Activated T-helper 1 cell treated with anti-CD3 and anti-CD28 coated beads, Interleukin-12 subunit alpha, Interleukin-12 subunit beta, Interleukin-2, Interleukin-4 antibody, amounts not matched to agents 30 ng/mL and 10 ng/mL and 1 ng/mL, durations not matched to agents 14 hours and 24 hours and 36 hours (primary cell): ENCODE results near the gene NPHP1. TPM values are rescaled to one million over a fixed set of nuclear protein-coding genes. Genes with fewer than 3 reads are reported as not detected.
"Not testable (repeated sequence)": the region's sequence is repeated elsewhere in the genome, so short reads cannot be mapped to it uniquely, and the experiment has no call there.

Experiments used
- DNase-seq: peaks from one replicate; pipeline ENCODE4 v3.0.0; 2021; ENCODE audit warnings: low spot score
- H3K27ac Mint-ChIP-seq: one replicate; pipeline ENCODE4 v1.8.0; 2021; ENCODE audit warnings: mild to moderate bottlenecking, mixed read lengths
- H3K27me3 Mint-ChIP-seq: one replicate; pipeline ENCODE4 v1.8.0; 2022; ENCODE audit warnings: mild to moderate bottlenecking, moderate library complexity, mixed read lengths; ENCODE audit not compliant: insufficient read depth
- H3K36me3 Mint-ChIP-seq: one replicate; pipeline ENCODE4 v1.8.0; 2021; ENCODE audit warnings: low read depth, mixed read lengths
- H3K4me1 Mint-ChIP-seq: one replicate; pipeline ENCODE4 v1.8.0; 2021; ENCODE audit warnings: low read depth, mixed read lengths
- H3K4me3 Mint-ChIP-seq: one replicate; pipeline ENCODE4 v1.8.0; 2021; ENCODE audit warnings: mild to moderate bottlenecking, moderate library complexity, mixed read lengths
- H3K9me3 Mint-ChIP-seq: one replicate; pipeline ENCODE4 v1.8.0; 2021; ENCODE audit warnings: mixed read lengths
- intact Hi-C: fragments of 100-400 bp; cut with micrococcal nuclease; formaldehyde crosslinking; loops from one replicate; pipeline ENCODE4 v1.15.1; 2024
- total RNA-seq: library from RNA; stranded (reverse); gene quantifications from 2 replicates; pipeline ENCODE4 v1.2.3, GENCODE V29; 2022

Gene NPHP1
- total RNA-seq, 1 donor from 2014 or later, result 0.70 TPM

- no peak for DNase-seq
- H3K27me3 Mint-ChIP-seq, result peaks cover 20% of the 10 kb centered on the region
- H3K9me3 Mint-ChIP-seq, result no peaks in the 10 kb centered on the region
- H3K4me1 Mint-ChIP-seq, result peaks cover 4% of the 10 kb centered on the region
- intact Hi-C loops, result no loop called here
- H3K36me3 Mint-ChIP-seq, result no peaks in the 10 kb centered on the region
- H3K27ac Mint-ChIP-seq, result no peak overlapping the region
- no peak overlapping the region for H3K4me3 Mint-ChIP-seq
Measured at GRCh38 chr2:110172506-110172905, 32.3 kb downstream of the NPHP1 start.

GRCh38 chr2:110170102-110170501 is 34.7 kb downstream of the NPHP1 start:
- H3K36me3 Mint-ChIP-seq, result no peaks in the 10 kb centered on the region
- H3K4me3 Mint-ChIP-seq, result no peak overlapping the region
- intact Hi-C loops, result no loop called here
- H3K27ac Mint-ChIP-seq, result no peak overlapping the region
- no peak for DNase-seq
- H3K27me3 Mint-ChIP-seq, result peaks cover 17% of the 10 kb centered on the region
- peaks cover 4% of the 10 kb centered on the region for H3K4me1 Mint-ChIP-seq
- no peaks in the 10 kb centered on the region for H3K9me3 Mint-ChIP-seq

GRCh38 chr2:110167326-110168000 is 37.4 kb downstream of the NPHP1 start:
- Mint-ChIP-seq H3K9me3 (no peaks in the 10 kb centered on the region), H3K36me3 (no peaks in the 10 kb centered on the region), H3K27ac (no peak overlapping the region), H3K4me1 (peaks cover 4% of the 10 kb centered on the region), H3K4me3 (no peak overlapping the region), H3K27me3 (peaks cover 21% of the 10 kb centered on the region)
- intact Hi-C loops, result no loop called here
- DNase-seq, result no peak

GRCh38 chr2:110166266-110166665 is 38.5 kb downstream of the NPHP1 start:
- intact Hi-C loops, result no loop called here
- Mint-ChIP-seq H3K4me1 (peaks cover 4% of the 10 kb centered on the region), H3K27ac (no peak overlapping the region), H3K27me3 (peaks cover 17% of the 10 kb centered on the region), H3K9me3 (no peaks in the 10 kb centered on the region), H3K4me3 (no peak overlapping the region), H3K36me3 (no peaks in the 10 kb centered on the region)
- no peak for DNase-seq

GRCh38 chr2:110157153-110157793 is 47.5 kb downstream of the NPHP1 start:
- peaks cover 16% of the 10 kb centered on the region for H3K9me3 Mint-ChIP-seq
- peaks cover 12% of the 10 kb centered on the region for H3K27me3 Mint-ChIP-seq
- no peak overlapping the region for H3K4me3 Mint-ChIP-seq
- H3K27ac Mint-ChIP-seq, result no peak overlapping the region
- DNase-seq, result no peak
- intact Hi-C loops, result no loop called here
- H3K36me3 Mint-ChIP-seq, result peaks cover 3% of the 10 kb centered on the region
- H3K4me1 Mint-ChIP-seq, result peaks cover 12% of the 10 kb centered on the region

GRCh38 chr2:110154828-110155227 is 50.0 kb downstream of the NPHP1 start:
- H3K4me3 Mint-ChIP-seq, DNase-seq, intact Hi-C loops, H3K27me3 Mint-ChIP-seq, H3K36me3 Mint-ChIP-seq, H3K27ac Mint-ChIP-seq: not testable (repeated sequence)
- Mint-ChIP-seq H3K9me3 (peaks cover 16% of the 10 kb centered on the region), H3K4me1 (peaks cover 16% of the 10 kb centered on the region)

GRCh38 chr2:110154188-110154587 is 50.6 kb downstream of the NPHP1 start:
- H3K36me3 Mint-ChIP-seq, H3K27ac Mint-ChIP-seq, intact Hi-C loops, H3K4me3 Mint-ChIP-seq, DNase-seq, H3K27me3 Mint-ChIP-seq: not testable (repeated sequence)
- H3K9me3 Mint-ChIP-seq, result peaks cover 16% of the 10 kb centered on the region
- H3K4me1 Mint-ChIP-seq, result peaks cover 22% of the 10 kb centered on the region

- H3K36me3 Mint-ChIP-seq, result peaks cover 3% of the 10 kb centered on the region
- peaks cover 5% of the 10 kb centered on the region for H3K27me3 Mint-ChIP-seq
- no peak overlapping the region for H3K27ac Mint-ChIP-seq
- intact Hi-C loops, result no loop called here
- peaks cover 23% of the 10 kb centered on the region for H3K4me1 Mint-ChIP-seq
- DNase-seq, result no peak
- H3K9me3 Mint-ChIP-seq, result peaks cover 16% of the 10 kb centered on the region
- H3K4me3 Mint-ChIP-seq, result no peak overlapping the region
Measured at GRCh38 chr2:110153416-110153815, 51.4 kb downstream of the NPHP1 start.

GRCh38 chr2:110152943-110153342 is 51.9 kb downstream of the NPHP1 start:
- no peak for DNase-seq
- H3K27me3 Mint-ChIP-seq, result peaks cover under 1% of the 10 kb centered on the region

GRCh38 chr2:110149330-110150220 is 55.2 kb downstream of the NPHP1 start:
- H3K4me1 Mint-ChIP-seq, result peaks cover 11% of the 10 kb centered on the region
- H3K36me3 Mint-ChIP-seq, result peaks cover 3% of the 10 kb centered on the region
- no peaks in the 10 kb centered on the region for H3K27me3 Mint-ChIP-seq
- H3K9me3 Mint-ChIP-seq, result peaks cover 15% of the 10 kb centered on the region
- DNase-seq, result no peak
- intact Hi-C loops, result no loop called here
- no peak overlapping the region for H3K4me3 Mint-ChIP-seq
- H3K27ac Mint-ChIP-seq, result peak overlapping the region; percentile 61

More at GRCh38 chr2:110152943-110153342, 51.9 kb downstream of the NPHP1 start:
- no peak overlapping the region for H3K4me3 Mint-ChIP-seq
- no peak overlapping the region for H3K27ac Mint-ChIP-seq
- intact Hi-C loops, result no loop called here
- peaks cover 23% of the 10 kb centered on the region for H3K4me1 Mint-ChIP-seq
- H3K36me3 Mint-ChIP-seq, result peaks cover 3% of the 10 kb centered on the region
- H3K9me3 Mint-ChIP-seq, result peaks cover 16% of the 10 kb centered on the region

- no peak overlapping the region for H3K27ac Mint-ChIP-seq
- no peak for DNase-seq
- H3K27me3 Mint-ChIP-seq, result no peaks in the 10 kb centered on the region
- H3K36me3 Mint-ChIP-seq, result no peaks in the 10 kb centered on the region
- H3K4me3 Mint-ChIP-seq, result no peak overlapping the region
- H3K9me3 Mint-ChIP-seq, result no peaks in the 10 kb centered on the region
- H3K4me1 Mint-ChIP-seq, result peaks cover 11% of the 10 kb centered on the region
- intact Hi-C loops, result no loop called here
Measured at GRCh38 chr2:110146945-110147332, 57.9 kb downstream of the NPHP1 start.

- H3K27ac Mint-ChIP-seq, result no peak overlapping the region
- no peaks in the 10 kb centered on the region for H3K9me3 Mint-ChIP-seq
Measured at GRCh38 chr2:110146183-110146944, 58.4 kb downstream of the NPHP1 start.

More at GRCh38 chr2:110146183-110146944, 58.4 kb downstream of the NPHP1 start:
- no peak overlapping the region for H3K4me3 Mint-ChIP-seq
- H3K4me1 Mint-ChIP-seq, result peaks cover 11% of the 10 kb centered on the region
- no peak for DNase-seq
- intact Hi-C loops, result no loop called here
- no peaks in the 10 kb centered on the region for H3K27me3 Mint-ChIP-seq
- H3K36me3 Mint-ChIP-seq, result no peaks in the 10 kb centered on the region
